Lung microvascular endothelial cell (primary cell): Measurements from ENCODE around the gene PRLR. TPM values are rescaled to one million over a fixed set of nuclear protein-coding genes. Genes with fewer than 3 reads are reported as not detected.

ENCODE experiments used
- DNase-seq, 2 donors: peaks; one replicate each; pipeline versions ENCODE4 v3.0.0 to v3.0.0-alpha.2; 2010; ENCODE audit warnings: low read depth in 2 of 2
- total RNA-seq: library from RNA; depleted of rRNA; stranded (reverse); fragments of >200 nt; gene quantifications from 2 replicates; pipeline ENCODE4 v1.2.1, GENCODE V29; 2014

PRLR gene
- total RNA-seq, 1 donor from 2014 or later, result not detected

- no peak for DNase-seq
Measured at GRCh38 chr5:35004200-35004599, 226.1 kb downstream of the PRLR start.

- DNase-seq, result peak; percentile 54 to 67
Measured at GRCh38 chr5:35003018-35003957, 227.0 kb downstream of the PRLR start.

GRCh38 chr5:35002459-35002858, 227.8 kb downstream of the PRLR start:
- no peak for DNase-seq

GRCh38 chr5:35001842-35002241, 228.4 kb downstream of the PRLR start:
- no peak for DNase-seq

Other genes with a start within 250 kb of the PRLR start
- not detected in 2 replicates for gene AGXT2, start 182.5 kb downstream of the PRLR start, total RNA-seq